ENCODE data around the gene DRD1.
"Not testable (repeated sequence)": the region's sequence is repeated elsewhere in the genome, so short reads cannot be mapped to it uniquely, and the experiment has no call there.

The DRD1 gene

DNA sequence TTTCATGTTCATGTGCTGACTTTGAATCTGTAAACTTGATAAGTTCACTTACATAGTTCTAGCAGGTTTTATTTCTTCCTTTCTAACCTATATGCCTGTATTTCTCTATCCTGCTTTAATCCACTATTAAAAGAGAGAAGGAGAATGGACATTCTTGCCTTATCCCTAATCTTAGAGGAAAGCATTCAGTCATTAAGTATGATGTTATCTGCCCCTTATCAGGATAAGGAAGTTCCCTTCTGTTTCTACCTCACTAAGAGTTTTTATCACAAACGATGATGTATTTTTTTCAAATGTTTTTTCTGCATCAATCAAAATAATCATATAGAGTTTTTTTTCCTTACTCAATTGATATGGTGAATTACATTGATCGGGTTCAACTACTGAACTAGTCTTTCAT lies 33.1 kb downstream of the DRD1 start:
- H3K9ac ChIP-seq (ENCODE audit: low read length): no peak overlapping the region
- H4K12ac ChIP-seq (ENCODE audit: low read depth, low read length): no peak overlapping the region

DNA sequence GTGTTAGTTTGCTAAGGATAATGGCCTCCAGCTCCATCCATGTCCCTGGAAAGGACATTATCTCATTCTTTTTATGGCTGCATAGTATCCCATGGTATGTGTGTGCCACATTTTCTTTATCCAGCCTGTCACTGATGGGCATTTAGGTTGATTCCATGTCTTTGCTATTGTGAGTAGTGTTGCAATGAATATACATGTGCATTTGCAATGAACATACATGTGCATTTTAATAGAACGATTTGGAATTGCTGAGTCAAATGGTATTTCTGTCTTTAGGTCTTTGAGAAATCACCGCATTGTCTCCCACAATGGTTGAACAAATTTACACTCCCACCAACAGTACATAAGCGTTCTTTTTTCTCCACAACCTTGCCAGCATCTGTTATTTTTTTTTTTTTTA lies 37.7 kb downstream of the DRD1 start:
- no peak overlapping the region for H3K27ac ChIP-seq (ENCODE audit: low read depth, low read length)
- H3K4me2 ChIP-seq (ENCODE audit: low read length): no peak overlapping the region
- no peak overlapping the region for H3K23ac ChIP-seq (ENCODE audit: low read length)
- H2BK120ac ChIP-seq (ENCODE audit: insufficient read depth, low read length, poor library complexity): no peak overlapping the region
- H3K9ac ChIP-seq (ENCODE audit: low read length): no peak overlapping the region
- no peak overlapping the region for H2BK5ac ChIP-seq (ENCODE audit: low read depth, low read length, poor library complexity)
- no peak for DNase-seq
- no peak overlapping the region for H2AK5ac ChIP-seq (ENCODE audit: low read length)
- no peak overlapping the region for H4K8ac ChIP-seq (ENCODE audit: low read depth, low read length)
- H2BK12ac ChIP-seq (ENCODE audit: low read length): no peak overlapping the region
- H4K12ac ChIP-seq (ENCODE audit: low read depth, low read length): no peak overlapping the region
- H3K4me1 ChIP-seq (ENCODE audit: control insufficient read depth in 1 of 2, insufficient read depth in 2 of 2, low read length in 2 of 2): no peaks in the 10 kb centered on the region
- WGBS (ENCODE audit: extremely low coverage, insufficient coverage, insufficient read length): no CpG with 5 or more reads among the region's 3 CpGs
- no peak overlapping the region for H4K91ac ChIP-seq (ENCODE audit: low read depth, low read length)
- no peak overlapping the region for H2AFZ ChIP-seq (ENCODE audit: insufficient read depth, low read length, poor library complexity)
- no peak overlapping the region for H3K14ac ChIP-seq (ENCODE audit: low read length)
- H3K4me3 ChIP-seq (ENCODE audit: low read depth, low read length): no peak overlapping the region
- no peak overlapping the region for H3K18ac ChIP-seq (ENCODE audit: low read length)
- H3K79me1 ChIP-seq (ENCODE audit: low read length): no peaks in the 10 kb centered on the region
- H3K9me3 ChIP-seq (ENCODE audit: insufficient read depth, low read depth, low read length): no peaks in the 10 kb centered on the region
- no peak overlapping the region for H3K4ac ChIP-seq (ENCODE audit: low read depth, low read length)
- no peaks in the 10 kb centered on the region for H3K79me2 ChIP-seq (ENCODE audit: control insufficient read depth, insufficient read depth, low read length, poor library complexity)
- no peaks in the 10 kb centered on the region for H3K36me3 ChIP-seq (ENCODE audit: control insufficient read depth in 1 of 2, insufficient read depth in 2 of 2, low read length in 2 of 2)
- H3K27me3 ChIP-seq (ENCODE audit: insufficient read depth, low read length): no peaks in the 10 kb centered on the region

More for the DNA sequence above, 33.1 kb downstream of the DRD1 start:
- Histone ChIP-seq H3K27me3 (ENCODE audit: insufficient read depth, low read length) (no peaks in the 10 kb centered on the region), H2BK120ac (ENCODE audit: insufficient read depth, low read length, poor library complexity) (no peak overlapping the region), H3K36me3 (ENCODE audit: control insufficient read depth in 1 of 2, insufficient read depth in 2 of 2, low read length in 2 of 2) (no peaks in the 10 kb centered on the region), H3K4me1 (ENCODE audit: control insufficient read depth in 1 of 2, insufficient read depth in 2 of 2, low read length in 2 of 2) (no peaks in the 10 kb centered on the region), H2BK12ac (ENCODE audit: low read length) (no peak overlapping the region), H2AFZ (ENCODE audit: insufficient read depth, low read length, poor library complexity) (no peak overlapping the region), H3K4me3 (ENCODE audit: low read depth, low read length) (no peak overlapping the region), H2BK5ac (ENCODE audit: low read depth, low read length, poor library complexity) (no peak overlapping the region), H3K79me2 (ENCODE audit: control insufficient read depth, insufficient read depth, low read length, poor library complexity) (no peaks in the 10 kb centered on the region), H3K18ac (ENCODE audit: low read length) (no peak overlapping the region), H2AK5ac (ENCODE audit: low read length) (no peak overlapping the region), H4K8ac (ENCODE audit: low read depth, low read length) (no peak overlapping the region), H3K9me3 (ENCODE audit: insufficient read depth, low read depth, low read length) (no peaks in the 10 kb centered on the region), H3K23ac (ENCODE audit: low read length) (no peak overlapping the region), H3K4ac (ENCODE audit: low read depth, low read length) (no peak overlapping the region), H3K27ac (ENCODE audit: low read depth, low read length) (no peak overlapping the region), H4K91ac (ENCODE audit: low read depth, low read length) (no peak overlapping the region), H3K14ac (ENCODE audit: low read length) (no peak overlapping the region), H3K4me2 (ENCODE audit: low read length) (no peak overlapping the region), H3K79me1 (ENCODE audit: low read length) (no peaks in the 10 kb centered on the region)
- WGBS (ENCODE audit: extremely low coverage, insufficient coverage, insufficient read length): no CpG with 5 or more reads among the region's 2 CpGs
- DNase-seq: peak in 1 of 2 donors; percentile 63

DNA sequence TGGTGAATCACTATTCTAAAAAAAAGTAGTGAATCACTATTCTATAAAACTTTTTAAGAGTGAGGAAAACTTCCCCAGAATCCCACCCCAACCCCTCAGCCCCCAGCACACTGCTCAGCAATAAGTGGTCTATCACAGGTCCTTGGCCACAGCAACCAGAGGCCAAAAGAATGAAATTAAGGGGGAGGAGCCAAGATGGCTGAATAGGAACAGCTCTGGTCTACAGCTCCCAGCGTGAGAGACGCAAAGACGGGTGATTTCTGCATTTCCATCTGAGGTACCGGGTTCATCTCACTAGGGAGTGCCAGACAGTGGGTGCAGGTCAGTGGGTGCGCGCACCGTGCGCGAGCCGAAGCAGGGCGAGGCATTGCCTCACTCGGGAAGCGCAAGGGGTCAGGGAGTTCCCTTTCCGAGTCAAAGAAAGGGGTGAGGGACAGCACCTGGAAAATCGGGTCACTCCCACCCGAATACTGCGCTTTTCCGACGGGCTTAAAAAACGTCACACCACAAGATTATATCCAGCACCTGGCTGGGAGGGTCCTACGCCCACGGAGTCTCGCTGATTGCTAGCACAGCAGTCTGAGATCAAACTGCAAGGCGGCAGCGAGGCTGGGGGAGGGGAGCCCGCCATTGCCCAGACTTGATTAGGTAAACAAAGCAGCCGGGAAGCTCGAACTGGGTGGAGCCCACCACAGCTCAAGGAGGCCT lies 46.2 kb downstream of the DRD1 start:
- H3K4me1 ChIP-seq (ENCODE audit: control insufficient read depth in 1 of 2, insufficient read depth in 2 of 2, low read length in 2 of 2); H2BK120ac ChIP-seq (ENCODE audit: insufficient read depth, low read length, poor library complexity); H3K9ac ChIP-seq (ENCODE audit: low read length); H2BK5ac ChIP-seq (ENCODE audit: low read depth, low read length, poor library complexity); H3K4ac ChIP-seq (ENCODE audit: low read depth, low read length); H3K23ac ChIP-seq (ENCODE audit: low read length); H3K18ac ChIP-seq (ENCODE audit: low read length); H3K79me1 ChIP-seq (ENCODE audit: low read length); H3K9me3 ChIP-seq (ENCODE audit: insufficient read depth, low read depth, low read length); H4K91ac ChIP-seq (ENCODE audit: low read depth, low read length); H3K14ac ChIP-seq (ENCODE audit: low read length); H4K8ac ChIP-seq (ENCODE audit: low read depth, low read length); H3K79me2 ChIP-seq (ENCODE audit: control insufficient read depth, insufficient read depth, low read length, poor library complexity); H2AK5ac ChIP-seq (ENCODE audit: low read length); H4K12ac ChIP-seq (ENCODE audit: low read depth, low read length); H3K36me3 ChIP-seq (ENCODE audit: control insufficient read depth in 1 of 2, insufficient read depth in 2 of 2, low read length in 2 of 2); H3K27me3 ChIP-seq (ENCODE audit: insufficient read depth, low read length); H3K27ac ChIP-seq (ENCODE audit: low read depth, low read length); H3K4me3 ChIP-seq (ENCODE audit: low read depth, low read length); H2BK12ac ChIP-seq (ENCODE audit: low read length); H2AFZ ChIP-seq (ENCODE audit: insufficient read depth, low read length, poor library complexity): not testable (repeated sequence)
- H3K4me2 ChIP-seq (ENCODE audit: low read length): peak overlapping the region; percentile 41
- DNase-seq: peak in 1 of 2 donors; percentile 4
- WGBS (ENCODE audit: extremely low coverage, insufficient coverage, insufficient read length): no CpG with 5 or more reads among the region's 28 CpGs

DNA sequence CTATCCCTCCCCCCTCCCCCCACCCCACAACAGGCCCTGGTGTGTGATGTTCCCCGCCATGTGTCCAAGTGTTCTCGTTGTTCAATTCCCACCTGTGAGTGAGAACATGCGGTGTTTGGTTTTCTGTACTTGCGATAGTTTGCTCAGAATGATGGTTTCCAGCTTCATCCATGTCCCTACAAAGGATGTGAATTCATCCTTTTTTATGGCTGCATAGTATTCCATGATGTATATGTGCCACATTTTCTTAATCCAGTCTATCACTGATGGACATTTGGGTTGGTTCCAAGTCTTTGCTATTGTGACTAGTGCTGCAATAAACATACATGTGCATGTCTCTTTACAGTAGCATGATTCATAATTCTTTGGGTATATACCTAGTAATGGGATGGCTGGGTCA lies 48.6 kb downstream of the DRD1 start:
- H3K4me1 ChIP-seq (ENCODE audit: control insufficient read depth in 1 of 2, insufficient read depth in 2 of 2, low read length in 2 of 2); H2BK120ac ChIP-seq (ENCODE audit: insufficient read depth, low read length, poor library complexity); H4K8ac ChIP-seq (ENCODE audit: low read depth, low read length); H4K91ac ChIP-seq (ENCODE audit: low read depth, low read length); H2AK5ac ChIP-seq (ENCODE audit: low read length); H3K79me1 ChIP-seq (ENCODE audit: low read length); H3K36me3 ChIP-seq (ENCODE audit: control insufficient read depth in 1 of 2, insufficient read depth in 2 of 2, low read length in 2 of 2); DNase-seq; H3K23ac ChIP-seq (ENCODE audit: low read length); H2BK12ac ChIP-seq (ENCODE audit: low read length); H3K4me2 ChIP-seq (ENCODE audit: low read length); H2AFZ ChIP-seq (ENCODE audit: insufficient read depth, low read length, poor library complexity); H3K14ac ChIP-seq (ENCODE audit: low read length); H3K9ac ChIP-seq (ENCODE audit: low read length); H4K12ac ChIP-seq (ENCODE audit: low read depth, low read length); H3K79me2 ChIP-seq (ENCODE audit: control insufficient read depth, insufficient read depth, low read length, poor library complexity); H3K4me3 ChIP-seq (ENCODE audit: low read depth, low read length); H3K18ac ChIP-seq (ENCODE audit: low read length); H3K27me3 ChIP-seq (ENCODE audit: insufficient read depth, low read length); H3K27ac ChIP-seq (ENCODE audit: low read depth, low read length); H3K9me3 ChIP-seq (ENCODE audit: insufficient read depth, low read depth, low read length); H2BK5ac ChIP-seq (ENCODE audit: low read depth, low read length, poor library complexity); H3K4ac ChIP-seq (ENCODE audit: low read depth, low read length): not testable (repeated sequence)
- WGBS (ENCODE audit: extremely low coverage, insufficient coverage, insufficient read length): no CpG with 5 or more reads among the region's 4 CpGs

Measured in trophoblast cell (in vitro differentiated cells and primary cell).